NCI-H187 (cell line): ENCODE results near the gene MMEL1.
"Not testable (repeated sequence)": the region's sequence is repeated elsewhere in the genome, so short reads cannot be mapped to it uniquely, and the experiment has no call there.

Experiments used
- DNase-seq, 2 experiments: peaks; one replicate each; lab custom pipeline; 2025; lab: John Stamatoyannopoulos, UW

MMEL1 gene

DNA sequence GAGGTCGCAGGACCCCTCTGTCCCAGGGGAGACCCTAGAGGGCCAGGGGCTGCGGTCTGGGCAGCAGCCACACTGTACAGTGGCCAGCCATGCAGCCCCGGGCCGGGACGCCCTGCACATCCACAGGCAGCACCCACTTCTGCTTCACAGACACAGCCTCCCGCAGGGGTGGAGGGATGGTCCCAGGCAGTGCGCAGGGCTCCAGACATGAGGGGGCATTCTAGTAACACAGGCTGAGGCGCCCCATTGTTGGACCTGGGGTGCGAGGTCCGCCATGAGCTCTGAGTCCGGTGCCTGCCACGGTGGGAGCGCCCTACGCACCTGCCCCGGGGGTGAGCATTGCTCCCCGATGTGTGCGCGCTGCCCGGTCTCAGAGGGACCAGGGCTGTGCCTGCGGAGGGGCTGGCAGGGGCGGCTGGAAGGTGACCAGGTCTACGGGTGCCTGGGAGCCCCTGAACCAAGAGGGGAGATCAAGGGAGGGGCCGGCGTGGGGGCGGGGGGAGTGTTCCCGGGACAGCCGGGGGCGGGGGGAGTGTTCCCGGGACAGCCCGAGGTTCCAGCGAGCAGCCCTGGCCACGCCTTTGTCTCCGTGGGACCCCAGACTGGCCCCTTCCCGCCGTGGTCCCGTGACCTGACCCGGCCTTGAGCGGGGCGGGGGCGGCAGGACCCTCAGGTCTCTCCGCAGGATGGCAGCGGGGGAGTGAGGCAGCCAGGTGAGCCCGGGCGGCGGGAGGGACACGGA is 4.5 kb downstream of the MMEL1 start:
- DNase-seq: no peak

DNA sequence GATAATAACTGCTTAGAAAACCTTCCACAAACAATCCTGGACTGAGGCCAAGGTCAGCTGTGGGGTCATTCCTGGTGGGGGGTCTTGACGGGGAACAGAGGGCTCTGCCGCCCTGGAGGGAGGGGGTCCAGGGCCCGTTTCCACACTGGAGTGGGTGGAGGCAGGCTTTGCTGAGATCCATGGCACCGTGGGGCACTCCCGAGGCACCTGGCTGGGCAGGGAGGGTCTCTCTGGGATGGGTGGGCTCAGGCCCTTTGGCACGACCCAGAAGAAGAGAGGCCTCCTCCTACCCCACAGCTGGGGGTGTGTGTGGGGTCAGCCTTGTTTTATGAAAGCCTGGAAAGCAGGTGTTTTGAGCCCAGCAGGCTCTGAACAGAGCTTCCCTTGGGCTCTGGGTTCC is 5.1 kb downstream of the MMEL1 start:
- DNase-seq: no peak

DNA sequence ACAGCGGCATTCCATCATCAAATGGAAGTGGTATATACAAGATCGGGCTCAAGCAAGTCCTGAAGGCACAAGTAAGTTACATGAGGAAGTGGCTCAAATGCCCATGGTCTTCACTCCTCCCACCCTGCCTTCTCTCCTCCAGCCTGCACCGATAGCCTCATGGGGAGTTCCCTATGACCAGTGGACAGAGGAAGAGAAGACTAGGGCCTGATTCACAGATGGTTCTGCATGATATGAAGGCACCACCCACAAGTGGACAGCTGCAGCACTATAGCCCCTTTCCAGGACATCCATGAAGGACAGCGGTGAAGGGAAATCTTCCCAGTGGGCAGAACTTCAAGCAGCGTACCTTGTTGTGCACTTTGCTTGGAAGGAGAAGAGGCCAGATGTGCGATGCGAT is 7.1 kb downstream of the MMEL1 start:
- DNase-seq: not testable (repeated sequence)

DNA sequence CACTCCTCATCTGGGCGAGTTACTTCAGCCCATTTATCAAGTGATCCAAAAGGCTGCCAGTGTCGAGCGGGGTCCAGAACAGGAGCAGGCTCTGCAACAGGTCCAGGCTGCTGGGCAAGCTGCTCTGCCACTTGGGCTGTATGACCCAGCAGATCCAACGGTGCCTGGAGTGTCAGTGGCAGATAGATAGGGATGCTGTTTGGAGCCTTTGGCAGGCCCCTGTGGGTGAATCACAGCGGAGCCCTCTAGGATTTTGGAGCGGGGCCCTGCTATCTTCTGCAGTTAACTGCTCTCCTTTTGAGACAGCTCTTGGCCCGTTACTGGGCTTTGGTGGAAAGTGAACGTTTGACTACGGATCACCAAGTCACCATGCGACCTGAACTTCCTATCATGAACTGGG is 7.5 kb downstream of the MMEL1 start:
- DNase-seq: no peak

DNA sequence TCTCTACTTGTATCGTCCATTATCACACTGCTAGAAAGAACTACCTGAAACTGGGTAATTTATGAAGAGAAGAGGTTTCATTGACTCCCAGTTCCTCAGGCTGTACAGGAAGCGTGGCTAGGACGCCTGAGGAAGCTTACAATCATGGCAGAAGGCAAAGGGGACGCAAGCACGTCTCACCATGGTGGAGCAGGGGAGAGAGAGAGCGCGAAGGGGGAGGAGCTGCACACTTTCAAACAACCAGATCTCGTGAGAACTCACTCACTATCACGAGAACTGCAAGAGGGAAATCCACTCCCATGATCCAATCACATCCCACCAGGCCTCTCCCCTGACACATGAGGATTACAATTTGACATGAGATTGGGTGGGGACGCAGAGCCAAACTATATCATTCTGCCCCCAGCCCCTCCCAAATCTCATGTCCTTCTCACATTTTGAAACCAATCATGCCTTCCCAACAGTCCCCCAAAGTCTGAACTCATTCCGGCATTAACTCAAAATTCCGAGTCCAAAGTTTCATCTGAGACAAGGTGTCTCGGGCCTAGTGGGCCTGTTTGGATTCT is 8.0 kb downstream of the MMEL1 start:
- no peak for DNase-seq

DNA sequence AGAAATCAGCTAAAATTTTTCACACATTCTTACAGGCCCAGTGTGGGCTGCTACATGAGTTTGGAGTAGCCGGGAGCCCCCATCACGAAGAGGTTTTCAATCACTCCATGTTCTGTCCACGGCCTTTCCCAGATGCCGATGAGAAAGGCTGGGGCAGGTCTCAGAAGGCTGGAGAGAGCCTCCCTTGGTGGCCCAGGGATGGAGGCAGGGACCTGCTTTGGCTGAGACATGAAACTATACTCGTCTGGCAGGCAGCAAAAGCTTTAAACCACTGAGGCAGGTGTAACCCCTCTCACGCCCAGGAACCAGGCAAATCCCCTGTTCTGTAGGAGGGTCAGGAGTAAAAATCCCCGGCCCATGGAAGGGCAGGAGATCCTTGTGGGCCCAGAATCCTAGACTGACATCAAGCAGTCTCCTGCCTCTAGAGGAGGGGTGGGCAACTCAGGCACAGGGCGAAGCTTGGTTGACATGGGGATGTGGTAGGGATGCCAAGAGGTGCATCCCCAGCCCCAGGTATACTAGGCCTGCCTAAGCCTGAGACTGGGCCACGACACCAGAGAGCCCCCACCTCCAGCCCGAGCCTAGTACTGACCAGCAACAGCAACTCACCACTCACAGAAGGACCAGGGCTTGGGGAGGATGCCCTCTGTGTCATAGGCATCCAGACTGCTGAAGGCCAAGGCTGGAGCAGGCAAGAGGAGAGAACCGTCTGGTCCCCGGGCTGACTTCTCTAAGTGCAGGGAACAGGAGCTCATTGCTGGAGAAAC is 9.1 kb downstream of the MMEL1 start:
- DNase-seq: no peak

DNA sequence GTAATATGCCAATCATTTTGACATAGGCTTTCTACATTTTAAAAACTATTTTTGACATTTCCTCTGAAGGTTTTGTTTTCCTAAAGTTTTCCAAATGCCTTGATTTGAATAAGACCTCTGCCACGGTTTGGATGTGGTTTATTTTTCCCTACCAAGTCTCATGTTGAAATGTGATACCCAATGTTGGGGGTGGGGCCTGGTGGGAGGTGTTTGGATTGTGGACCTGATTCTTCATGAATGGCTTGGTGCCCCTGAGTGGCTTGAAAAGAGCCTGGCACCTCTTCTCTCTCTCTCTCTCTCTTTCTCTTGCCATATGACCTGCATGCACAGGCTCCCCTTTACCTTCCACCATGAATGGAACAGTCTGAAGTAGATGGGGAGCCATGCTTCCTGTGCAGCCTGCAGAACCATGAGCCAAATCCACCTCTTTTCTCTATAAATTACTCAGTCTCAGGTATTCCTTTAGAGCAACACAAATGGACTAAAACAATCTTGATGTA is 14.8 kb downstream of the MMEL1 start:
- DNase-seq: no peak

DNA sequence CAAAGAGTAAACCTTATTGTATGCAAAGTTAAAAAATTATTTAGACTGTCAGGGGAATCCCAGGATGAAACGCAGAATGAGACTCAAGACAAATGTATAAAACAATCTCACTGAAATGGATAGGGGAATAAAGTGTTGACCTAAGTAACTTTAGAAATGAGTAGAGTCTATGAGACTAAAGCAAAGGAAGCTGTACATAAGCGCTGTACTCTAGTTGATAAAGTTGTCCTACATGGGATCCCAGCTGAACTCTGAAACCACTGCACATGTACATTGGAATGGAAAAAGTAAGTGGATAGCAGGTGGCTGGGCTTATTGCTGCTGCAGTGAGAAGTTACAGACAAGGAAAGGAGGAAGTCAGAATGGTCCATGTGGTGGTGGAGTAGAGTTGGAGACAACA is 18.7 kb downstream of the MMEL1 start:
- no peak for DNase-seq

DNA sequence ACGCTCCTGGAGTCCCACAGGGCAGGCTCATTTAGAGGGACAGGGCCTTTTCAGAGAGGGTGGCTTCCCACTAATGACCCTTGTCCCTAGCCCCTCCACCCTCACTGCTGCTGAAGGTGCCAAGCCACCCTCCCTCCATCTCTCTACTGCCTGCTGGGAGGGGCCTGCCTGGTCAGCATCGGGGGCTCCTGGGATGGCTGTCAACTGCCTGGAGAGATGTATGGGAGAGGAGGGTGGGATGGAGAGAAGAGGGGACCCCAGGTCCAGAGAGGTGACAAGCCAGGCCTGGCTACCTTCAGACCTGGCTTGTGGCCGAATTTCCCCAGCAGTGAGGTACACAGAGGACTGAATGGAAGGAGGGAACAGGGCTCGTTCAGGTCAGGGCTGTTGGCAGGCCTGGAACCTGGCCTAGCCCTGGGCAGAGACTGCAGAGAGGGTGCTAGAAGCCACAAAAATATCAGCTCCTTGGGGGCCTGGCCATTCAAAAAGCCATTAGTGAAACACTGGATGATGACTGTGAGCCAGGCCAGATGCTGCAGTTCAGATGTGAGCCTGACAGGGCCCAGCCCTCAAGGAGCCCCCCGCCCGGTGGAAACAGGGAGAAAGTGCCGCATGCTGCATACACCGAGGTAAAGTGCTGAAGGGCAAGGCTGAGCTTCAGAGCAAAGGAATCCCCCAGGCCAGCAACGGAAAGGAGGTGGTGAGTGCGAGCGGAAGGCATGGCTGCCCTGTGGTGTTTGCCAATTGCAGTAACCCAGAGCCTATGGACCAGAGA is 20.0 kb downstream of the MMEL1 start:
- no peak for DNase-seq

DNA sequence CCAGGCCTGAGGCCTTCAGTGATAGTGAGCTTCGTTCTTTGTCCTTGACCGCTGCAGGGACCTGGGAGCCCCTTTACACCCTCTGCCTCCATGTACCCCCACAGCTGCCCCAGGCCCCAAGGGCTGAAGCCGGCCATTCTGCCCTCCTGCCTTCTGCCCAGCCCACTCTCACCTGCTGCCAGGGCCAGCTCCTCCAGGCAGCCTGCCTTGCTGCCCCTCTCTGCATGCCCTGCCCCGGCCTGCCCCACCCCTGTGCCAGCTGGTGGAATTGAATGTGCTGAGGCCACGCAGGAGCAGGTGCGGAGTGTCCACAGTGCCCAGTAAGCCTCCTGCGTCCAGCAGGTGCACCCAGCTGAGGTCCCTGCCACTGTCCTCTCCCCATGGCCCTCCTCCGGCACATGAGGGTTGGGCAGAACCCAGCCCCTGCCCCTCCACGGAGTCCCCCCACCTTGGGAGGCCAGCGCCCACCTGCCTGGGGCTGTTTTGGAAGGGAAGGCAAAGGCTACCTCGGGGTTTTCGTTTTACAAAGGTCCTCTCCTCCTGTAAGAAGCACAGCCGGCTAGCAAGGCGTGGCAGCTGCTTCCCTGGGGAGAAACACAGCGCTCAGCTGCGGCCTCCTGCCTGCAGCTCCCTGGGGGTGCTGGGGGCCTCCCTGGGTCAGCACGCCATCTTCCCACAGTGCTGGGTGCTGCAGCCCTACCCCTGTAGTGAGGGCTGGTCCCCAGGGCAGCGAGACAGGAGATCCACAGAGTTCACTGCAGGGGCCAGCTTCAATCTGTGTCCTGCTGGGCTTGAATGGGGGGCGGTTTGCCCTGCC is 21.0 kb downstream of the MMEL1 start:
- DNase-seq: no peak

DNA sequence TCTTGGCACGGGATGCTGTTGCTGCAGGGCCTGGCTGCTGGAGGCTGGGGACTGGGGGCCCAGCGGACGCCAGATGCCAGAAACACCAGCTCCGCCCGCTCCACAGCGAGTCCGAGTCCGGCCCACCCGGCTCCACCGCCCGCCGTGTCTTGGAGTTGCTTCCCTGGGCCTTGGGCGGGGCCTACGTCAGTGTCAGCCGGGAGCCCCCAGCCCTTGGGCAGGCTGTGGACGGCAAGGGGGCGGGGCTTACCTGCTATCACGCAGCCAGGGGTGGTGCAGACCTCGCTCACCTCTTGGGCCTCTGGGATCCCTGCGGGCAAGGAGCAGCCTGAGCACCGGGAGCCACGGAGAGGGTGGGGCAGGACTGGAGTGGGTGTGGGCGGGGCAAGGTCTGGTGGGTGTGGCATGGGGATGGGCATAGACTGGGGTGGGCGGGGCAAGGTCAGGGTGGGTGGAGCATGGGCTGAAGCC is 21.8 kb downstream of the MMEL1 start:
- no peak for DNase-seq

DNA sequence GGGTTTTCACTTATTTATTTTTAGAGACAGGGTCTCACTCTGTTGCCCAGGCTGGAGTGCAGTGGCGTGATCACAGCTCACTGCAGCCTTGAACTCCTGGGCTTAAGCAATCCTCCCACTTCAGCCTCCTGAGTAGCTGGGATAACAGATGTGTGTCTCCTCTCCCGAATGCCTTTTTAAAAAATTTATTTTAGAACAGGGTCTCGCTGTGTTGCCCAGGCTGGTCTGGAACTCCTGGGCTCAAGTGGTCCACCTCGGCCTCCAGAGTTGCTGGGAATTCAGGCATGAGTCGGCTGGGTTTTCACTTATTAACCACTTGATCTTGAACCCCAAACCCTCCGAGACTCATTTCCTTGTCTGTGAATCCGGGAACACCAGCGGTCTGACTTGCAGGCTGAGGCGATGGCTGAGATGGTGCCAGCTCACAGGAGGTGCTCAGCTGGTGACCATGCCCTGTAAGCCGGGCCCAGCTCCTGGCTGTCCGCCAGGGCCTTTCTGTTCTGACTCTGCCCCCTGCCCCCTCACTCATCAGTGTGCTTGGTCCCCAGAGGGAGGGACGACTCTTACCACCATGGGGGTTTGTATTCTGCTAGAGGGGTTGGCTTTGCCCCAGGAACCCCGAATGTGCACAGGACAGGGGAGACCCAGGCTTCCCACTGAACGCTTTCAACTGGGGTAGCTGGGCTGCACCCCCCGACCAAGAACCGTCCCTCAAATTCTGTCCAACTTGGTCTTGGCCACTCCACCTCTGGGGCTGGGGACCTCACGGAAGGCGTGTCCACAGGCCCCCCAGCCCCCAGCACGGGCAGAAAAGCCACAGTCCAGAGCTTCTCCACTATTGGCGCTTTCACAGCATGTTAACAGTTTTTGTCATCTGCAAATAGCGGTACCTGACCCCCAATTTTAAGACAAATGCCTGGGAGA is 22.5 kb downstream of the MMEL1 start:
- no peak for DNase-seq

DNA sequence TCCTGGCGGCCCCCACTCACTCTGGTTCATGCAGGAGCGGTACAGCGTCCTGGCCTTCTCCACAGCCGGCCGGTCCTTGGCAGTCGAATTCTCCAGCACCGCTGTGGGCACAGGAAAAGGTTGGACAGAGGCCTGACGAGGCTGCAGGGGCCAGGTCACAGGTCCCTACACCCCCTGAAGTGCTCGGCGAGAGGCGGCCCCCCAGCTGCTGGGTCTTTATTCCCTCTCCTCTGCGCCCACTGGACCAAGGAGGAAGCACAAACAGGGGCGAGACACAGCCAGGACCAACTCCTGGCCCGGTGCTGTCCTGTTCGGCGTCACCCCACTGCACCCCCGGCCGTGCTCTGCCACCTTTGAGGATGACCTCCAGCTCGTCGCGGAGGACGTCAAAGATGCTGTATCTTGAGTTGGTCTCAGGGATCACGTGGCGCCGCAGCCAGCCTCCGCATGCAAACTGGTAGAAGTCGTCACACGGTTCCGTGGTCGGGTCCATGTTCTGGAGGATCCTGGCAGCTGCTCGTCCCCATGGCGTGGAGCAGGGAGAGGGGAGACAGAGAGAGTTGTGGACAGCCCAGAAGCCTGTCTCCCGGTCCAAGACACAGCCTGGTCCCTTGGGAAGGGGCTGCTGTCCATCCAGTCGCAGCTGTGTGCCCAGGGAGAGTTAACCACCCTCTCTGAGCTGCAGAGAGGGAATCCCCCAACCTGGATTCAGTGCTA is 23.3 kb downstream of the MMEL1 start:
- DNase-seq: no peak

DNA sequence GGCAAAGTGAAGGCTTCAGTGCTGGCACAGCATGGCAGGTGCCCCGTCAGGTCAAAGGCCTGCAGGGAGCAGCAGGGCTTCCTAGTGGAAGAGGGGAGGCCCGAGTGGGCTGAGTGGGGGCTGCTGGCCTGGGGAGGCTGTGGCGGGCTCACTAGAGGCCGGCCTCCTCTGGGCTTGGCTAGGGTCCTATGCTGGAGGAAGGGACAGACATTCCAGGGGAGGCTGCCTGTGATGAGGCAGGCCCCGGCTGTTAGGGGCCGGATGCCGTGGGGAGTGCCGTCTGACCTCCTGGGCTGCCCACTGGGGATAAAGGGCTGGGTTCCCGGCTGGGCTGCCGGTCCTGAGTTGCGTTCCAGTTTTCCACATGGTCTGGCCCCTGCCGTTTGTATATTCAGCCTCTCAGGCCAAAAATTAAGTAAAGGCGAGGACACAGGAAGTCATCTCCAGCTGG is 25.1 kb downstream of the MMEL1 start:
- no peak for DNase-seq

DNA sequence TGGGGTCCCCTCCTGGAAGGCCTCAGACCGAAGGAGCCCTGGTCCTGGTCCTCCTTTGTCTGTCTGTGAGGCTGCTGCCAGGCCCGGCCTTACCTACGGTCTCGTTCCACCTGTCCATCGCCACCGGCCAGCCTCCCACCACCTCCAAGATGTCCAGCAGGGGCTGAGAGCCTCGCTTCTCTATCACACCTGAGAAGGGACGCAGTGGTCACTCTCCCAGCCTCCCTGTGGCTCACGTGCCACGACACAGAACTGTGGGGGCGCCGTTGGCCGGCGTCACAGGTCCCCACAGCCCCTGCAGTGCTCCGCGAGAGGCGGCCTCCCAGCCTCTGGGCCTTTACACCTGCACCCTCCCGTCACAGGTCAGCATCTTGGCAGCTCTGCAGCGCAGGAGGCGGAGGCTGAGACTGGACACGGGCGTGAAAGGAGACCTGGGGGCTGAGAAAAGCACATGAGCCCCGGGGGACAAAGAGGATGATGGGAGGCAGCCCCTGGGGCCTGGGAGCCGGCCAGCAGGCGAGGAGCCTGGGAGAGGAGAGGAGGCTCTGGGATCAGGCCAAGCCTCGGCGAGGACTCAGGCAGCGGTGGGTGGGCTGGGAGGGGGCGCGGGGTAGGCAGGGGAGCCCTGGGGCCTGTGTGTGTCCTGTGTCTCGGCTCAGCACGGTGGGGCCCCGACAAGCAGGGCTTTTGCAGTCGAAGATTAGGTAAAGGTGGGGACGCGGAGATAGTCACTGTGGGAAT is 25.8 kb downstream of the MMEL1 start:
- DNase-seq: no peak

DNA sequence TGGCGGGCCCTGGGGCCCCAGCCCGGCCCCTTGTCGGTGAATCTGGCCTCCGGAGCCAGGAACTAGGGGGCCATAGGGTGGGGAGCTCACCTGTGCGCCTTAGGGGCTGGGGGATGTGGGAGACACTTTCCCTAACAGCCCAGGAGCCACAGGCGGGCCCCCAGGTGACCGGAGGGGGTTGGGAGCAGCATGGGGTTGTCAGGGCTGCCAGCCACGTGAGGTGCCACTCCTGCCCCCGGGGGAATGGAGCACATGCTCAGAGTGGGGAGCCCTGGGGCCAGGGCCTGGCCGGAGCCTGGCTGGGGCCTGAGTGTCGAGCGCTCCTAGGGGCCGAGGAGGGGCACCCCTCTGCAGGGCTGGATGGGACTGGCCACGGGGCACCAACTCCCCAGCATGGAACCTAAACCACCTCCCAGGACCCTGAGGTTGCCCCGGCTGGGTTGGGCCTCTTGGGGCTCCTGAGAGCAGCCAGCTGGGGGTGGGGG is 26.4 kb downstream of the MMEL1 start:
- DNase-seq: no peak

DNA sequence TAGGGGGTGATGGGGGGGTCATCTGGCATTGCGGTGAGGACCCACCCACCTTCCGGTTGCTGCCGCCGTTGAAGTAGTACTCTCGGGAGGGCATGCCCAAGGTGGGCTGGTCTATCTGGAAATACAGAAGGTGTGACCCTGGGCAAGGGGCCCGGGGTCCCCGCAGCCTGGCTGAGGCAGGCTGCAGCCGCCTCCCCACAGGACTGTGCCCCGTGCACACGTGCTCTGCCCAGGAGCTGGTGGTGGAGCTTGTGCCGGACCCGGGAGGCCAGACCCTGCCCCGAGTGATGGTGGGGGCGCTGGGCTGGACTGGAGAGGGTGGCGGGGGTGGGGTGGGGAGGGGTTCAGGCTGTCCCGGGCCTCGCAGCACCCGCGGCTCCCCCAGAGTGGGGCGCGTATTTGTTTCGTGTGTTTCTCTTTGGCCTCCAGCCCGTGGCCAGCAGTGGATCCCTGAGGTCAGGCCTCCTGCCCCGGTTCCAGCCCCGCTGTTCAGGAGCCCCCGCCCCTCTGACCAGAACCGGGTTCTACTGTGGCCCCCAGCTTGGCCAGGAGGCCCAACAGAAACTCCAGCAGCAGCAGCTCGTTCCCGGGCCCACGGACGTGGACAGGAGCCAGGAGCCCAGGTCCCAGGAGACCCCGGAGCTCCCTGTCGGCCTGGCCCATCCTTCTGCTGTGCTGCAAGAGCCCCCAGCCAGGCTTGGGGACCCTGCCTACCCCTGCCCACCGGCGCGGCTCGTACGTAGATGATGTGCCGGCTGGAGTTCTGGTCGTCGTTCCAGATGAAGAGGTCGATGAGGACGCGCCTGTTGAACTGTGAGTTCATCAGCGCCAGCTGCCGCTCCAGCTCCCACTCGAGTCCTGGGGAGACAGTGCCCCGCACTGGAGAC is 27.1 kb downstream of the MMEL1 start:
- no peak for DNase-seq
